ENCODE data around the gene CYBA.

GRCh38 chr16:88616320-88616719 is 34.5 kb downstream of the CYBA start:
- TF ChIP-seq HOXA9 (CRISPR knock-in tag; IDR thresholded peaks at IDR 0.05; ENCODE audit: borderline replicate concordance): no peak
- TF ChIP-seq HMG20A (CRISPR knock-in tag; IDR thresholded peaks at IDR 0.05; ENCODE audit: borderline replicate concordance): no peak
- no peak for TF ChIP-seq ZNF292 (CRISPR knock-in tag; IDR thresholded peaks at IDR 0.05; ENCODE audit: borderline replicate concordance, low read depth)
- TF ChIP-seq NFIC (IDR thresholded peaks at IDR 0.05; ENCODE audit: low read length): no peak
- TF ChIP-seq CREM (IDR thresholded peaks at IDR 0.05): no peak
- no peak for TF ChIP-seq CREM (CRISPR knock-in tag; IDR thresholded peaks at IDR 0.05)
- no peak for TF ChIP-seq CTCF (CRISPR knock-in tag; IDR thresholded peaks at IDR 0.05)
- TF ChIP-seq ZNF709 (CRISPR knock-in tag; IDR thresholded peaks at IDR 0.05): no peak
- no peak for TF ChIP-seq PHF8 (CRISPR knock-in tag; IDR thresholded peaks at IDR 0.05)
- no peak for TF ChIP-seq ZFP41 (CRISPR knock-in tag; IDR thresholded peaks at IDR 0.05; ENCODE audit: borderline replicate concordance)
